Body of pancreas (tissue), 4 donors: ENCODE measurements around the gene HHEX.

ENCODE experiments used
- POLR2A ChIP-seq, 3 donors: fragments of 450-650 bp; IDR thresholded peaks; one replicate each; pipeline ENCODE4 v1.6.1; 2016; ENCODE audit warnings: antibody characterized with exemption in 3 of 3, mild to moderate bottlenecking in 2 of 3
- TF ChIP-seq, protein P1 (sequence below), 7 experiments: fragments of 450-650 bp in 4 of 7; fragments of 200-600 bp in 3 of 7; sonication (generic) in 3 of 7; IDR thresholded peaks; one replicate each; pipeline ENCODE4 v1.5.1; 2016 to 2019; ENCODE audit warnings: antibody characterized with exemption in 7 of 7

- TF ChIP-seq, protein P1, sequence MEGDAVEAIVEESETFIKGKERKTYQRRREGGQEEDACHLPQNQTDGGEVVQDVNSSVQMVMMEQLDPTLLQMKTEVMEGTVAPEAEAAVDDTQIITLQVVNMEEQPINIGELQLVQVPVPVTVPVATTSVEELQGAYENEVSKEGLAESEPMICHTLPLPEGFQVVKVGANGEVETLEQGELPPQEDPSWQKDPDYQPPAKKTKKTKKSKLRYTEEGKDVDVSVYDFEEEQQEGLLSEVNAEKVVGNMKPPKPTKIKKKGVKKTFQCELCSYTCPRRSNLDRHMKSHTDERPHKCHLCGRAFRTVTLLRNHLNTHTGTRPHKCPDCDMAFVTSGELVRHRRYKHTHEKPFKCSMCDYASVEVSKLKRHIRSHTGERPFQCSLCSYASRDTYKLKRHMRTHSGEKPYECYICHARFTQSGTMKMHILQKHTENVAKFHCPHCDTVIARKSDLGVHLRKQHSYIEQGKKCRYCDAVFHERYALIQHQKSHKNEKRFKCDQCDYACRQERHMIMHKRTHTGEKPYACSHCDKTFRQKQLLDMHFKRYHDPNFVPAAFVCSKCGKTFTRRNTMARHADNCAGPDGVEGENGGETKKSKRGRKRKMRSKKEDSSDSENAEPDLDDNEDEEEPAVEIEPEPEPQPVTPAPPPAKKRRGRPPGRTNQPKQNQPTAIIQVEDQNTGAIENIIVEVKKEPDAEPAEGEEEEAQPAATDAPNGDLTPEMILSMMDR (IDR thresholded peaks at IDR 0.05), result peak in 1 of 7 experiments; percentile 4
- peak; percentile 42 to 77 (median 64) for TF ChIP-seq POLR2A (IDR thresholded peaks at IDR 0.05)
Observed at GRCh38 chr10:92689663-92690210, at the start of gene HHEX.
